Activated naive CD4-positive, alpha-beta T cell treated with anti-CD3 and anti-CD28 coated beads for 36 hours (primary cell): Measurements from ENCODE around the gene ABCA10. TPM values are rescaled to one million over a fixed set of nuclear protein-coding genes. Genes with fewer than 3 reads are reported as not detected.
"Not testable (repeated sequence)": the region's sequence is repeated elsewhere in the genome, so short reads cannot be mapped to it uniquely, and the experiment has no call there.

Experiments
- CTCF ChIA-PET: fragments of 350-600 bp; sonication (Branson Sonifier 250); formaldehyde crosslinking; loops from one replicate; lab custom pipeline; 2021; ENCODE audit warnings: antibody characterized with exemption; lab: Charles Lee
- DNase-seq: peaks from one replicate; pipeline ENCODE4 v3.0.0-alpha.2; 2020
- H3K27ac Mint-ChIP-seq: one replicate; pipeline ENCODE4 v1.8.0; 2021; ENCODE audit warnings: mild to moderate bottlenecking, mixed read lengths
- H3K27me3 Mint-ChIP-seq: one replicate; pipeline ENCODE4 v1.8.0; 2021; ENCODE audit warnings: low read depth, mixed read lengths
- H3K36me3 Mint-ChIP-seq: one replicate; pipeline ENCODE4 v1.8.0; 2021; ENCODE audit warnings: low read depth, mixed read lengths
- H3K4me1 Mint-ChIP-seq: one replicate; pipeline ENCODE4 v1.8.0; 2021; ENCODE audit warnings: low read depth, mixed read lengths
- H3K4me3 Mint-ChIP-seq: one replicate; pipeline ENCODE4 v1.8.0; 2021; ENCODE audit warnings: mild to moderate bottlenecking, moderate library complexity, mixed read lengths
- H3K9me3 Mint-ChIP-seq: one replicate; pipeline ENCODE4 v1.8.0; 2021; ENCODE audit warnings: mixed read lengths
- intact Hi-C: fragments of 100-400 bp; cut with micrococcal nuclease; formaldehyde crosslinking; loops from one replicate; pipeline ENCODE4 v1.15.1; 2023
- total RNA-seq, 2 experiments: library from RNA; stranded (reverse); gene quantifications; one replicate each; pipeline ENCODE4 v1.2.3, GENCODE V29; 2021

The ABCA10 gene
- total RNA-seq, 2 experiments from 2014 or later, result 0.07 to 0.14 TPM

DNA sequence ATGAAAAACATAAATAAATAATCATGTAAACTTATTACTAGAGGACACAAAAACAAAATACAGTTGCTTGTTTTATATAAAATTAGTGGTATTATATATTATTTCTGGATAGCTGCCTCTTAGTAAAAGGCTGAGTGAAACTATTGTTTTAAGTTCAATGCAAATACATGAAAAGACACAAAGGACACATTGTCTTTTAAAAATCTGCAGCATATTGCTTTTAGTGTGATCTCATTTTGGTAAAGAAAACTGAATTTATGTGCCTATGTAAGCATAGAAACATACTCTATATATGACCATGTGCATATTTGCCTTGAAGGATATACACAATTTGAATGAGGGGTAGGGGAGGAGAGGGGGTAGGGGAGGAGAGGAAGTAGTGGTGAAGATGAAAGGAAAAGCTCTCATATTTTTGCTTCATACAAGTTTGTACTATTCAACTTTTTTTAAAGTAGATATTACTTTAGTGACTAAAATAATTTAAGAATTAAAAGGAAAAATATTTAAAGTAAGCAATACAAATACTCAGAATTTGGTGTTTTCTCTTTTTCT lies 5.8 kb downstream of the ABCA10 start:
- Mint-ChIP-seq H3K27ac (no peak overlapping the region), H3K4me1 (peaks cover 4% of the 10 kb centered on the region), H3K9me3 (no peaks in the 10 kb centered on the region), H3K4me3 (no peak overlapping the region), H3K36me3 (peaks cover 2% of the 10 kb centered on the region), H3K27me3 (no peaks in the 10 kb centered on the region)
- intact Hi-C loops, result loop anchor here (10.0 kb wide), 1 partner anchor 158 kb away; the partner anchor contains the start of gene ABCA9
- CTCF ChIA-PET, result no interaction called here
- DNase-seq, result no peak

DNA sequence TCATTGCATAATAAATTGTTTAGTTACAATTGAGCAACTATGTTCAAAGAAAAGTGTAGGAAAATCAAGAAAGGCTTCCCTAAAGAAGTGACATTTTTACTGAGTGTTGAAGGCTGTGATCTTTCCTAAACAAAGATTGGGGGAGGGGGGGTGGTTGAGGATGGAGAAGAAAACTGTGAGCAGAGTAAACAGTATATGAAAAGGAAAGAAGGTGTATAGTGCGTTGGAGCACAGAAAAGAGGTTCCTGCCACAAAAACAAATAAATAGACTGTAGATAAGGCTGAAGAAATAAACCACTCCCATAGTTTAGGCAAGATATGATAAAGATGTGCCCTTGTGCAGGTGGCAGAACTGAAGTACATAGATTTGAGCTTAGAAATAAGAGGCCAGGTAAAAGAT lies 8.5 kb downstream of the ABCA10 start:
- Mint-ChIP-seq H3K9me3 (no peaks in the 10 kb centered on the region), H3K27ac (no peak overlapping the region), H3K36me3 (peaks cover 2% of the 10 kb centered on the region), H3K27me3 (no peaks in the 10 kb centered on the region), H3K4me3 (no peak overlapping the region), H3K4me1 (peaks cover 4% of the 10 kb centered on the region)
- CTCF ChIA-PET, result no interaction called here
- no peak for DNase-seq
- intact Hi-C loops, result loop anchor here (10.0 kb wide), 1 partner anchor 155 kb away; the partner anchor contains the start of gene ABCA9

DNA sequence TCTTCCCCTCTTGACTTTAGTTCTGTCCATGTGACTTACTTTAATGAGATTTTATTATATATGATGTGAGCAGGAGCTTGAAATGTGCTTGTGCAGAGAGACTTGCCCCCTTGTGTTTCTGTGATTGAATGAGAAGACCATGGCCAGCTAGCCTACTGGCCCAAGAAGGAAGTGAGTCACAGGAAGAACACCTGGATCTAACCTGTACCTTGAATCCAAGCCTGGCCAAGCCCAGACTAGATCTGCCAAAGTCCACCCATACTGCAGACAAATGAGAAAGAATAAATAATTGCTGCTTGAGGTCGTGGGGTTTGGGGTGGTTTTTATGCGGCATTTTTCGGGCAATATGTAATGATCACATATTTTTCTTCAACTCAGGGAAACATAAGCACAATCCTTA lies 9.6 kb downstream of the ABCA10 start:
- H3K4me1 Mint-ChIP-seq, result peaks cover 4% of the 10 kb centered on the region
- CTCF ChIA-PET, result no interaction called here

DNA sequence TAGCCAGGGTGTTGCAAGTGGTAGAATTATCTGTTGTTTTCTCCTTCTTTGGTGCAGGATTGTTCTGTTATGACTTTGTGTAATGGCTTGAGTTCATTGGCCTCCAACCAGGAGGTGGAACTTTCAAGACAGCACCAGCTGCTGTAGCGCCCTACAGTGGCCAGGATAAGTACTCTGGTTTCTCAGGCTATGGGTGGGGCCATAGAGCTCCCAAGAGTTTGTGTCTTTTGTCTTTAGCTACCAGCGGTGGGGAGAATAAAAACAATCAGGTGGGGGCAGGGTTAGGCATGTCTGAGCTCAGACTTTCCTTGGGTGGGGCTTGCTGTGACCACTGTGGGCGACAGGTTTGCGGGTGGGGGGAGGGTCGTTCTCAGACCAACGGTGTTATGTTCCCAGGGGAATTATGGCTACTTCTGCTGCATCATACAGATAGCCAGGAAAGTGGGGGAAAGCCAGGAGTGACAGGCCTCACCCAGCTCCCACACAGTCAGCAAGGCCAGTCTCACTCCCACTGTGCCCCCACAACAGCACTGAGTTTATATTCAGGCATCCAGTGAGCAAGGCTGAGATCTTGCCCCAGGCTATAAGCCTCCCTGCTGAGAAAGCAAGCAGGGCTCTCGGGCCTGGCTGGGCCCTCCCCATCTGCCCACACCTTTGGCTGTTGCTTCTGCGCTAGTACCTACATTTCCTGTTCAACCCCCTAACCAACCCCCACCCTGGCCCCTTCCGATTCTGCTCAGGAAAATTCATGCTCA lies 15.4 kb downstream of the ABCA10 start:
- CTCF ChIA-PET, result interaction anchor here (0.6 kb wide), 1 partner anchor 11 kb away, joined by 3 read pairs; no protein-coding TSS in a partner anchor
- Mint-ChIP-seq H3K27ac (no peak overlapping the region), H3K36me3 (no peaks in the 10 kb centered on the region), H3K27me3 (no peaks in the 10 kb centered on the region), H3K4me1 (no peaks in the 10 kb centered on the region), H3K9me3 (no peaks in the 10 kb centered on the region), H3K4me3 (no peak overlapping the region)
- intact Hi-C loops, result no loop called here
- no peak for DNase-seq

More for the DNA sequence above, 9.6 kb downstream of the ABCA10 start:
- Mint-ChIP-seq H3K9me3 (no peaks in the 10 kb centered on the region), H3K27ac (no peak overlapping the region), H3K27me3 (no peaks in the 10 kb centered on the region), H3K4me3 (no peak overlapping the region), H3K36me3 (peaks cover 2% of the 10 kb centered on the region)
- intact Hi-C loops, result no loop called here
- DNase-seq, result no peak

DNA sequence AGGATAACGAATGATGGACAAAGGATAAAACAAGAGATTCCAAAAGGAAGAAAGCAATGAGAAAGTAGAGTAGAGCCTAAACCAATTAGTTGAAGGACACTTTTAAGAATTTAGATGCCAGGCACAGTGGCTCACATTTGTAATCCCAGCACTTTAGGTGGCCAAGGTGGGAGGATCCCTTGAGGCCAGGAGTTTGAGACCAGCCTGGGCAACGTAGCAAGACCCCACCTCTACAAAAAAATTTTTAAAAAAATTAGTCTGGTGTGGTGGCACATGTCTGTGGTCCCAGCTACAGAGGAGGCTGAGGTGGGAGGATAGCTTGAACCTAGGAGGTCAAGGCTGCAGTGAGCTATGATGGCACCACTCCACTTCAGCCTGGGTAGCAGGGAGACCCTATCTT lies 20.0 kb downstream of the ABCA10 start:
- intact Hi-C loops, result no loop called here
- H3K27ac Mint-ChIP-seq, result no peak overlapping the region
- CTCF ChIA-PET, result no interaction called here
- DNase-seq, result no peak
- H3K27me3 Mint-ChIP-seq, result no peaks in the 10 kb centered on the region
- no peaks in the 10 kb centered on the region for H3K9me3 Mint-ChIP-seq
- no peaks in the 10 kb centered on the region for H3K4me1 Mint-ChIP-seq
- no peak overlapping the region for H3K4me3 Mint-ChIP-seq
- H3K36me3 Mint-ChIP-seq, result no peaks in the 10 kb centered on the region

DNA sequence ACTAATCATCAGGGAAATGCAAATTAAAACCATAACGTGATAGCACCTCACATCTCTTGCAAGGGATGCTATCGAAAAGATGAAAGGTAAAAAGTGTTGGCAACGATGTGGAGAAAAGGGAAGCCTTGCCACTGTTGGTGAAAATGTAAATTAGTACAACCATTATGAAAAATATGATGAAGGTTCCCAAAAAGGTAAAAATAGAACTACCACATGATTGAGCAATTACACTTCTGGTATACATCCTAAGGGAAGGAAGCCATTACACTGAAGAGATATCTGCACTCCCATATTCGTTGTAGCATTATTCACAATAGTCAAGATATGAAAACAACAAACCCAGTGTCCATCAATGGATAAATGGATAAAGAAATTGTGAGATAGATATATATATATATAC lies 21.5 kb downstream of the ABCA10 start:
- Mint-ChIP-seq H3K36me3 (no peaks in the 10 kb centered on the region), H3K27me3 (no peaks in the 10 kb centered on the region), H3K4me1 (no peaks in the 10 kb centered on the region), H3K9me3 (no peaks in the 10 kb centered on the region), H3K4me3 (no peak overlapping the region), H3K27ac (no peak overlapping the region)
- no peak for DNase-seq
- intact Hi-C loops, result no loop called here
- CTCF ChIA-PET, result no interaction called here

DNA sequence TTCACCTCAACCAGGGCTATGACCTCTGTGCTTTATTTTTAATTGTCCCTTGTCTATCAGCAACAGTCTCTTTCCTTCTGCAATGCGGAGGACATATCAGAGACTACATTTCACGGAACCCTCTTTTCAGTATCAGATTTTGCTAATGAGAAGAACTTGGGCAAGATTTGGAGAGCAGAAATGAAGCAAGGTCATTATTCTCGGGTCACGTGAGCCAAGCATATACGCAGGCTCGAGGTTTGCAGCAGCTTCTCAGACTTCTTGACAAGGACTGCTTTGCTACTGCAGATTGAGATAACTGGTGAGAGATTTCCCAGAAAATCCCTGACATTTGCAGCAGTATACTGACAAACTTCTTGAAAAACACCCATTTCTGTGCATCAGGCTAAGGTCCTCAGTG lies 30.4 kb downstream of the ABCA10 start:
- Mint-ChIP-seq H3K36me3 (no peaks in the 10 kb centered on the region), H3K4me1 (no peaks in the 10 kb centered on the region), H3K27ac (no peak overlapping the region), H3K27me3 (no peaks in the 10 kb centered on the region), H3K9me3 (no peaks in the 10 kb centered on the region), H3K4me3 (no peak overlapping the region)
- CTCF ChIA-PET, result no interaction called here
- intact Hi-C loops, result no loop called here
- no peak for DNase-seq

DNA sequence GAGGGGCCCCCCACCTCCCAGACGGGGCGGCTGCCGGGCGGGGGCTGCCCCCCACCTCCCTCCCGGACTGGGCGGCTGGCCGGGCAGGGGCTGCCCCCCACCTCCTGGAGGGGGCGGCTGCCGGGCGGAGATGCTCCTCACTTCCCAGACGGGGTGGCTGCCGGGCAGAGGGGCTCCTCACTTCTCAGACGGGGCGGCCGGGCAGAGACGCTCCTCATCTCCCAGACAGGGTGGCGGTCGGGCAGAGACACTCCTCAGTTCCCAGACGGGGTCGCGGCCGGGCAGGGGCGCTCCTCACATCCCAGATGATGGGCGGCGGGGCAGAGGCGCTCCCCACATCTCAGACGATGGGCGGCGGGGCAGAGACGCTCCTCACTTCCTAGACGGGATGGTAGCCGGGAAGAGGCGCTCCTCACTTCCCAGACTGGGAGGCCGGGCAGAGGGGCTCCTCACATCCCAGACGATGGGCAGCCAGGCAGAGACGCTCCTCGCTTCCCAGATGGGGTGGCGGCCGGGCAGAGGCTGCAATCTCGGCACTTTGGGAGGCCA lies 32.4 kb downstream of the ABCA10 start:
- H3K36me3 Mint-ChIP-seq, DNase-seq, H3K9me3 Mint-ChIP-seq, H3K27me3 Mint-ChIP-seq, H3K27ac Mint-ChIP-seq, intact Hi-C loops, H3K4me3 Mint-ChIP-seq, CTCF ChIA-PET, H3K4me1 Mint-ChIP-seq: not testable (repeated sequence)

DNA sequence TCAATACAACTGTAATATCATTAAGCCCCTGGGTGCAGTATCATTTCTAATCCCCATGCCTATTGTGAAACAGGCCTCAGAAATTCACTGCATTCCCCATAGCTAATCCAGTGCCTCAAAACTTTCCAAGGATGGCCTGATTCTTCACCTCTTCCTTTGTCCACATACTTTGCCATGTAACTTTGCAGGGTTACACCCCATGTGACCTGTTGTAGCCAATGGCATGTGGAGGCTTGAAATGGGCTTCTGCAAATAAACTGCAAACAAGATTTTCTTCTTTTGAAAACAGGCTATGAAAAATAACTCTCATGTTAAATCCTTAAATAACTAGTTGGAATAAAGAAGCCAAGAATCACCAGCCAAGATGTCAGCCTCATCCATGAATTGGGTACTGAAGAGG lies 35.9 kb downstream of the ABCA10 start:
- no peaks in the 10 kb centered on the region for H3K4me1 Mint-ChIP-seq
- DNase-seq, result no peak
- CTCF ChIA-PET, result no interaction called here
- intact Hi-C loops, result no loop called here
- peaks cover 1% of the 10 kb centered on the region for H3K36me3 Mint-ChIP-seq
- H3K4me3 Mint-ChIP-seq, result no peak overlapping the region
- H3K9me3 Mint-ChIP-seq, result no peaks in the 10 kb centered on the region
- H3K27ac Mint-ChIP-seq, result no peak overlapping the region
- H3K27me3 Mint-ChIP-seq, result no peaks in the 10 kb centered on the region

DNA sequence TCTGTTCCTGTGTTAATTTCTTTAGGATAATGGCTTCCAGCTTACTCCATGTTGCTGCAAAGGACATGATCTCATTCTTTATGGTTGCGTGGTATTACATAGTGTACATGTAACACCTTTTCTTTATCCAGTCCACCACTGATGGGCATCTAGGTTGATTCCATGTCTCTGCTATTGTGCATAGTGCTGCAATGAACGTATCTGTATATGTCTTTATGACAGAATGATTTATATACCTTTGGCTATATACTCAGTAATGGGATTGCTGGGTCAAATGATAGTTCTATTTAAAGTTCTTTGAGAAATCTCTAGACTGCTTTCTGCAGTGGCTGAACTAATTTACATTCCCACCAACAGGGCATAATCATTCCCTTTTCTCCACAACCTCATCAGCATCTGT lies 39.8 kb downstream of the ABCA10 start:
- CTCF ChIA-PET, result interaction anchor here (1.4 kb wide), 1 partner anchor 14 kb away, joined by 5 read pairs; no protein-coding TSS in a partner anchor
- H3K27ac Mint-ChIP-seq, result no peak overlapping the region

DNA sequence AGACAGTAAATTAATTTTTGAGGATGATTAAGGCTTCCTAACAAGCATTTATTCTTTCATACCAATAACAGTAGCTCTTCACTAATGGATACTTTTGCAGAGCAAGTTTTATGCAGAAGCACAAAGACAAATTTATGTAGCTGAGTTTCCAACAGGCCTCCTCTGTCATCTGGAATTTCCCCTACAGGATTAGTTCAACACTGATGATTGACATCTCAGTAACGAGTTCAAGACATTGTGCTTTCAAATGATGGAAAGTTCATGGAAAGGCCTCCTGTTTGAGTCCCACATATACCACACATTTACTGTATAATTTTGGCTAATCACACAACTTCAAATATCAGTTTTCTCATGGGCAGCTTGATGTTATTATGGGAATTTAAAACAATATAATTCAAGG lies 40.6 kb downstream of the ABCA10 start:
- Mint-ChIP-seq H3K36me3 (peaks cover 1% of the 10 kb centered on the region), H3K4me1 (no peaks in the 10 kb centered on the region), H3K9me3 (no peaks in the 10 kb centered on the region), H3K27me3 (no peaks in the 10 kb centered on the region), H3K27ac (no peak overlapping the region), H3K4me3 (no peak overlapping the region)
- DNase-seq, result no peak
- CTCF ChIA-PET, result interaction anchor here (1.0 kb wide), 1 partner anchor 19 kb away, joined by 3 read pairs; no protein-coding TSS in a partner anchor
- intact Hi-C loops, result no loop called here

More for the DNA sequence above, 39.8 kb downstream of the ABCA10 start:
- H3K4me3 Mint-ChIP-seq, result no peak overlapping the region
- peaks cover 1% of the 10 kb centered on the region for H3K36me3 Mint-ChIP-seq
- H3K9me3 Mint-ChIP-seq, result no peaks in the 10 kb centered on the region
- H3K4me1 Mint-ChIP-seq, result no peaks in the 10 kb centered on the region
- intact Hi-C loops, result no loop called here
- H3K27me3 Mint-ChIP-seq, result no peaks in the 10 kb centered on the region
- DNase-seq, result no peak

DNA sequence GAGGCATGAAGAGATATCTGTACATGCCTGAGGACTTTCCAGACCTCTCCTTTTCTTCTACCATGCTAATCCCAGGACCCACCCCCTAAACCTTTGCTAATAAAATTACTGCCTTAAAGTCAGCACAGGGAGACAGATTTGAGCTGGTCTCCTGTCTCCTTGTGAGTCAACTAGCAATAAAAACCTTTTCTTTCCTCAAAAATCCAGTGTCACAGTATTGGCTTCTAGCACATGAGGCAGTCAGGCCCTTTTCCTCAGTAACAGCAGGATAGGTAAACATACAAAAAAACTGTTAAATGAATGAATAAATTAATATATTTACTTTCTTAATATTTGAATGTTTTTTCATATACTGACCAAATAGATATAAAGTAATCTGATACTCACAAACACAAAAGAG lies 41.3 kb downstream of the ABCA10 start:
- no peak for DNase-seq
- no peaks in the 10 kb centered on the region for H3K36me3 Mint-ChIP-seq
- no peaks in the 10 kb centered on the region for H3K9me3 Mint-ChIP-seq
- no peak overlapping the region for H3K27ac Mint-ChIP-seq
- CTCF ChIA-PET, result interaction anchor here (0.6 to 1.0 kb wide), 2 partner anchors 18 to 338 kb away, joined by 3 read pairs; no protein-coding TSS in a partner anchor
- no peaks in the 10 kb centered on the region for H3K4me1 Mint-ChIP-seq
- no peaks in the 10 kb centered on the region for H3K27me3 Mint-ChIP-seq
- intact Hi-C loops, result no loop called here
- H3K4me3 Mint-ChIP-seq, result no peak overlapping the region
